GM19372 (cell line): ENCODE measurements around the gene DUSP5.
"Not testable (repeated sequence)": the region's sequence is repeated elsewhere in the genome, so short reads cannot be mapped to it uniquely, and the experiment has no call there.

Source experiments
- ATAC-seq: cut with Tn5 transposase; IDR thresholded peaks from one replicate; pipeline ENCODE4 v1.9.1; 2021; ENCODE audit warnings: mild to moderate bottlenecking, low read depth, moderate library complexity; ENCODE audit not compliant: unreplicated experiment

DUSP5 gene

GRCh38 chr10:110497438-110498086 lies at the start of gene DUSP5:
Gene DUSP5, plus strand, starts transcription at chr10:110497907. Its CDS starts 215 bp downstream, at chr10:110498122.
- ATAC-seq = peak; percentile 56

- ATAC-seq = no peak
These were observed 48.9 kb upstream of the DUSP5 start for GRCh38 chr10:110448682-110449418.

GRCh38 chr10:110455446-110455845 lies 42.3 kb upstream of the DUSP5 start:
- no peak for ATAC-seq

- no peak for ATAC-seq
These were observed 41.7 kb upstream of the DUSP5 start for GRCh38 chr10:110456046-110456445.

GRCh38 chr10:110456523-110457091 lies 41.1 kb upstream of the DUSP5 start:
- no peak for ATAC-seq

GRCh38 chr10:110457851-110458250 lies 39.9 kb upstream of the DUSP5 start:
- no peak for ATAC-seq

- ATAC-seq = no peak
These were observed 39.3 kb upstream of the DUSP5 start for GRCh38 chr10:110458266-110458920.

- no peak for ATAC-seq
These were observed 38.1 kb upstream of the DUSP5 start for GRCh38 chr10:110459600-110459999.

GRCh38 chr10:110460111-110460809 lies 37.4 kb upstream of the DUSP5 start:
- ATAC-seq = no peak

- ATAC-seq = no peak
These were observed 36.6 kb upstream of the DUSP5 start for GRCh38 chr10:110461088-110461487.

- ATAC-seq = no peak
These were observed 36.2 kb upstream of the DUSP5 start for GRCh38 chr10:110461530-110461929.

GRCh38 chr10:110462166-110463095 lies 35.3 kb upstream of the DUSP5 start:
- no peak for ATAC-seq

- ATAC-seq = not testable (repeated sequence)
These were observed 29.4 kb upstream of the DUSP5 start for GRCh38 chr10:110468258-110468657.

GRCh38 chr10:110470541-110470940 lies 27.2 kb upstream of the DUSP5 start:
- not testable (repeated sequence) for ATAC-seq

GRCh38 chr10:110471566-110472139 lies 26.1 kb upstream of the DUSP5 start:
- no peak for ATAC-seq

GRCh38 chr10:110474017-110474416 lies 23.7 kb upstream of the DUSP5 start:
- no peak for ATAC-seq

GRCh38 chr10:110474826-110475225 lies 22.9 kb upstream of the DUSP5 start:
- no peak for ATAC-seq

GRCh38 chr10:110475722-110476515 lies 21.8 kb upstream of the DUSP5 start:
- no peak for ATAC-seq
